HAP-1 (cell line): ENCODE results near the gene WDR17.

Experiments
- DNase-seq, 2 experiments: peaks; one replicate each; pipeline ENCODE4 v3.0.0-alpha.2; 2016 to 2020; ENCODE audit warnings: low spot score in 2 of 2
- H3K27me3 ChIP-seq: fragments of 250-450 bp; sonication (Bioruptor Pico); 2 replicates; pipeline ENCODE4 v1.5.1; 2020; ENCODE audit warnings: low read depth, mild to moderate bottlenecking, moderate library complexity
- H3K36me3 ChIP-seq: fragments of 250-450 bp; sonication (Bioruptor Pico); replicated peaks from 2 replicates; pipeline ENCODE4 v1.5.1; 2020; ENCODE audit warnings: mild to moderate bottlenecking
- H3K4me1 ChIP-seq: fragments of 250-450 bp; sonication (Bioruptor Pico); 2 replicates; pipeline ENCODE4 v1.5.1; 2020; ENCODE audit warnings: mild to moderate bottlenecking
- H3K4me3 ChIP-seq: fragments of 250-450 bp; sonication (Bioruptor Pico); 2 replicates; pipeline ENCODE4 v1.5.1; 2020; ENCODE audit warnings: mild to moderate bottlenecking, moderate library complexity
- H3K9me3 ChIP-seq: fragments of 250-450 bp; sonication (Bioruptor Pico); 2 replicates; pipeline ENCODE4 v1.5.1; 2020; ENCODE audit warnings: mild to moderate bottlenecking, moderate library complexity
- in situ Hi-C: fragments of 300-500 bp; cut with MboI; formaldehyde crosslinking; loops from 3 replicates; pipeline ENCODE4 v1.14.3; 2020; ENCODE audit warnings: low sequenced_read_pairs, inconsistent platforms, mixed read lengths

The WDR17 gene

DNA sequence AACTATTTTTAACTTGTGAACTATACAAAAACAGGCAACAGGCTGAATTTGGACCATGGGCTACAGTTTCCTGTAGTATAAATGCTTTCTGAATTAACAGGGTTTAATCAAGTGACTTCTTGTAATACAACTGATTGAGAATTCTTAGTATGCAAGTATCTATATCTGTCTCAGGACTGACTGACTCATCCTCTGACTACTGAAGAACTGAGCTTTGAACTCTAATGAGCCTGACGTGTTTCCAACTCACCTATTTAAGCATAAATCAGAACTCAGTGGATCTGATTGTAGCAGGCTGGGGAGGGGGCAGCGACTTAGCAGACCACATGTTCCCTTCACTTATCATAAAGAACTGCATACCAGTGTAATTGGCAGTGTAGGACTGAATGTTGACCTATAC, 122.0 kb downstream of the WDR17 start:
- H3K4me3 ChIP-seq = no peak overlapping the region
- DNase-seq = no peak
- H3K36me3 ChIP-seq = no peaks in the 10 kb centered on the region
- in situ Hi-C loops = no loop called here
- H3K9me3 ChIP-seq = no peaks in the 10 kb centered on the region
- H3K4me1 ChIP-seq = peaks cover 9% of the 10 kb centered on the region
- no peaks in the 10 kb centered on the region for H3K27me3 ChIP-seq

- no peak overlapping the region for H3K4me3 ChIP-seq
- H3K27me3 ChIP-seq = no peaks in the 10 kb centered on the region
- in situ Hi-C loops = no loop called here
- H3K4me1 ChIP-seq = peaks cover 9% of the 10 kb centered on the region
- no peaks in the 10 kb centered on the region for H3K36me3 ChIP-seq
- no peak for DNase-seq
- H3K9me3 ChIP-seq = no peaks in the 10 kb centered on the region
Observed at GRCh38 chr4:176188654-176189053, 123.0 kb downstream of the WDR17 start.

DNA sequence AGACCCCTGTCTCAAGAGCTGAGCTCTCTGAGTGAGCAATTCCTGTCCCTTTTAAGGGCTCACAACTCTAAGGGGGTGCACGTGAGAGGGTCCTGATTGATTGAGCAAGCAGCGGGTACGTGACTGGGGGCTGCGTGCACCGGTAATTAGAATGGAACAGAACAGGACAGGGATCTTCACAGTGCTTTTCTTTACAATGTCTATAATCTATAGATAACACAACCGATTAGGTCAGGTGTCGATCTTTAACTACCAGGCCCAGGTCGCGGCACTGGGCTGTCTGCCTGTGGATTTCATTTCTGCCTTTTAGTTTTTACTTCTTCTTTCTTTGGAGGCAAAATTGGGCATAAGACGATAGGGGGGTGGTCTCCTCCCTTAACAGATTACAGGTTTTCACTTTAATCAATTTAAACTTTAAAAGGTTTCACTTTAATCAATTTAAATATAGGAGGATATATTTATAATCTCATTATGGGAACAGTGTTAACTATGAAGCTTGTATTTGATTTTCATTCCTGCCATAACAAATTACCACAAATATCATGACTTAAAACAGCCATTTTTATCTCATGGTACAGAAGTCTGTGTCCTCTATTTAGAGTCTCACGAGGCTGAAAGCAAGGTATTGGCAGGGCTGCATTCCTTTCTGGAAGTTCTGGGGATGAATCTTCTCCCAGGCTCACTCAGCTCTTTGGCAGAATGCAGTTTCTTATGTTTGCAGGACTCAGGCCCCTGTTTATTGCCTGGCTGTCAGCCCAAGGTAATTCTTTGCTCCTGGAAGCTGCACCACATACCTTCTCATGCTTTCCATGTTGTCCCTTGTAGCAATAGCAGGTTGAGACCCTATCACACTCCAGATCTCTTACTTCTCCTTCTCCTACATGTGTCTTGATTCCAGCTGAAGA, 124.5 kb downstream of the WDR17 start:
- no peak for DNase-seq
- no peaks in the 10 kb centered on the region for H3K36me3 ChIP-seq
- no peaks in the 10 kb centered on the region for H3K27me3 ChIP-seq
- H3K4me1 ChIP-seq = peaks cover 9% of the 10 kb centered on the region
- H3K9me3 ChIP-seq = no peaks in the 10 kb centered on the region
- H3K4me3 ChIP-seq = no peak overlapping the region
- in situ Hi-C loops = no loop called here

GRCh38 chr4:176191974-176192373, 126.3 kb downstream of the WDR17 start:
- no peak overlapping the region for H3K4me3 ChIP-seq

GRCh38 chr4:176193126-176193525, 127.5 kb downstream of the WDR17 start:
- no peaks in the 10 kb centered on the region for H3K27me3 ChIP-seq
- no peaks in the 10 kb centered on the region for H3K36me3 ChIP-seq
- no peak for DNase-seq
- H3K9me3 ChIP-seq = no peaks in the 10 kb centered on the region
- in situ Hi-C loops = no loop called here
- H3K4me3 ChIP-seq = no peak overlapping the region
- peaks cover 3% of the 10 kb centered on the region for H3K4me1 ChIP-seq

More at GRCh38 chr4:176191974-176192373, 126.3 kb downstream of the WDR17 start:
- DNase-seq = no peak
- H3K36me3 ChIP-seq = no peaks in the 10 kb centered on the region
- H3K4me1 ChIP-seq = peaks cover 4% of the 10 kb centered on the region
- no peaks in the 10 kb centered on the region for H3K9me3 ChIP-seq
- in situ Hi-C loops = no loop called here
- H3K27me3 ChIP-seq = no peaks in the 10 kb centered on the region

- Histone ChIP-seq H3K4me1 (peaks cover 3% of the 10 kb centered on the region), H3K9me3 (no peaks in the 10 kb centered on the region), H3K27me3 (no peaks in the 10 kb centered on the region), H3K4me3 (no peak overlapping the region), H3K36me3 (no peaks in the 10 kb centered on the region)
- no peak for DNase-seq
- in situ Hi-C loops = no loop called here
Observed at GRCh38 chr4:176193938-176194337, 128.3 kb downstream of the WDR17 start.

GRCh38 chr4:176195184-176195978, 129.7 kb downstream of the WDR17 start, which contains the start of gene SPATA4:
Gene SPATA4, minus strand, starts transcription at chr4:176195585. Its CDS starts 23 bp downstream, at chr4:176195562.
- DNase-seq = peak; percentile 80 to 95
- Histone ChIP-seq H3K27me3 (no peaks in the 10 kb centered on the region), H3K9me3 (no peaks in the 10 kb centered on the region), H3K4me3 (peak within 1 kb of the TSS; percentile 27), H3K36me3 (no peaks in the 10 kb centered on the region), H3K4me1 (peaks cover 3% of the 10 kb centered on the region)
- in situ Hi-C loops = no loop called here

DNA sequence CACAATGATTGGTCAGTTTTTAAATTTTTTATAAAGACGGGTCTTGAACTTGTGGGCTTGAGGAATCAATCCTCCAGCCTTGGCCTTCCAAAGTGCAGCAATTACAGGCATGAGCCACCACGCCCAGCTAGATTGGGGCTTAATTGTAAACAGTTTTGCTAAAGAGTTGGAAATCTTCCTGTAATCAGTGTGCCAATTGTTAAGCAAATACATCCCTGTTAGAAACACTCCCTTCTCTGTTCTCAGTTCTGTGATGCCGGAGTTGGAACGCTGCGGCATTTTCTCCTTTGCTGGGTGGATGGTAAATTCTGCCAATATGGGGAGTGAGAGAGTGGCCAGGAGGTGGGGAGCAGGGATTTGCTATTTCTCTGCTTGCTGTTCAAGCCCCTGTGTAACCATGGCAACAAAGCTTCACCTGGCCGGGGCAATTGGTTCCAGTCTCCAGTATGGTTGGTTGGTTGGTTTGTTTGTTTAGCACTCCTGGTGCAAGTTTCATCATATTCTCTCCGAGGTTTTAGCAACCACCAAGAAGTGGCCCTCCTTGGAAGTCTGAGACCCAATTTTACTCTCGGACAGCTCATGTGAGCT, 132.8 kb downstream of the WDR17 start:
- Histone ChIP-seq H3K4me1 (peaks cover 3% of the 10 kb centered on the region), H3K36me3 (no peaks in the 10 kb centered on the region), H3K27me3 (no peaks in the 10 kb centered on the region), H3K9me3 (no peaks in the 10 kb centered on the region), H3K4me3 (no peak overlapping the region)
- DNase-seq = no peak
- in situ Hi-C loops = no loop called here

DNA sequence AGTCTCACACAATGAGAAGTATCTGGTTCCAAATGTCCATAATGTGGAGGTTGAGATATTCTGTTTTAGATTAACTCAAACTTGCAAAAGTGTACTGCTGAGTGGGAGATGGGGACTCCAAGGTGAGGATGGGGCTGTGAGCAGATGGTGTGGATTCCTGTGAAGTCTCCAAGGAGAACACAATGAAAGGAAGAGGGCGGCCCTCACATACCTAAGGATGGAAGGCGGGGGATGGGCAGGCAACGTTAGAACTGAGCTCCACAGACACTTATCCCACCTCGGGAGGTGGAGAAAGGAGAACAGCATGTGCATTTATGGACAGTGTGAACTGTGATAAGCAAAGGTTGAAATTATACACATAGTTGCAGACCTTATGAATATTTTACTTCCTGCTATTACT, 139.7 kb downstream of the WDR17 start:
- Histone ChIP-seq H3K9me3 (no peaks in the 10 kb centered on the region), H3K27me3 (no peaks in the 10 kb centered on the region), H3K4me1 (no peaks in the 10 kb centered on the region; the same call in 1 of the 2 replicates), H3K4me3 (no peak overlapping the region), H3K36me3 (no peaks in the 10 kb centered on the region)
- DNase-seq = no peak
- in situ Hi-C loops = no loop called here

GRCh38 chr4:176207839-176208238, 142.2 kb downstream of the WDR17 start:
- Histone ChIP-seq H3K27me3 (no peaks in the 10 kb centered on the region), H3K9me3 (no peaks in the 10 kb centered on the region), H3K4me3 (no peak overlapping the region), H3K4me1 (no peaks in the 10 kb centered on the region; the same call in 1 of the 2 replicates), H3K36me3 (no peaks in the 10 kb centered on the region)
- no peak for DNase-seq
- in situ Hi-C loops = no loop called here

DNA sequence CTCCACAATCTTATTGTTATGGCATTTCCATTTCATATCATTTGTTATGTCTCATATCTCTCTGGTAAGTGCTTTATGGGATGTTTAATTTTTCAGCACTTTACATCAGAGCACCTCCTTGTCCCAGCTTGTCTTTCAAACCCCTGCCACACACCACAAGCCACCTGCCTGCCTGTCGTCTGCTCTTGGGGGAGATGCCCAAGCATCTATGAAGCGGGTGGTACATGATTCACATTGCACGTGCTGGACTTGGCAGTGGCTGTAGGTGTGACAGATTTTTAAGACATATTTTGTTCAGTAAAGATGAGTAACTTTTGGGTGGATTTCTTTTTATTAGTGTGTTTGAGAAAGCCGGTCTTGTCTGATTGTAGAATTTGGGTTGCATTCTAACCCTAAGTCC, 143.9 kb downstream of the WDR17 start:
- in situ Hi-C loops = no loop called here
- Histone ChIP-seq H3K27me3 (no peaks in the 10 kb centered on the region), H3K4me3 (no peak overlapping the region)

GRCh38 chr4:176210101-176210500, 144.5 kb downstream of the WDR17 start:
- H3K9me3 ChIP-seq = no peaks in the 10 kb centered on the region
- H3K36me3 ChIP-seq = no peaks in the 10 kb centered on the region
- in situ Hi-C loops = no loop called here
- no peaks in the 10 kb centered on the region for H3K4me1 ChIP-seq
- no peak overlapping the region for H3K4me3 ChIP-seq
- H3K27me3 ChIP-seq = no peaks in the 10 kb centered on the region
- DNase-seq = no peak

More for the DNA sequence above, 143.9 kb downstream of the WDR17 start:
- H3K36me3 ChIP-seq = no peaks in the 10 kb centered on the region
- DNase-seq = no peak
- H3K4me1 ChIP-seq = no peaks in the 10 kb centered on the region; the same call in 1 of the 2 replicates
- H3K9me3 ChIP-seq = no peaks in the 10 kb centered on the region

- DNase-seq = no peak
- Histone ChIP-seq H3K9me3 (no peaks in the 10 kb centered on the region), H3K4me3 (no peak overlapping the region), H3K27me3 (no peaks in the 10 kb centered on the region), H3K36me3 (no peaks in the 10 kb centered on the region), H3K4me1 (no peaks in the 10 kb centered on the region)
- in situ Hi-C loops = no loop called here
Observed at GRCh38 chr4:176210579-176211296, 145.1 kb downstream of the WDR17 start.
